BLaER1 treated with 17β-estradiol and CSF1 and Interleukin-3, amounts not matched to agents 10 nM and 100 nM (cell line): ENCODE results near the gene DKK3.

Source experiments
- H3K27ac ChIP-seq, 11 experiments: shearing (Covaris generic); formaldehyde crosslinking; 2 replicates each; pipeline ENCODE4 v1.8.1; 2022
- H3K27me3 ChIP-seq, 11 experiments: shearing (Covaris generic); formaldehyde crosslinking; 2 replicates each; pipeline ENCODE4 v1.8.1; 2022
- H3K36me3 ChIP-seq, 11 experiments: shearing (Covaris generic); formaldehyde crosslinking; 2 replicates each; pipeline ENCODE4 v1.8.1; 2022
- H3K4me1 ChIP-seq, 10 experiments: shearing (Covaris generic); formaldehyde crosslinking; 2 replicates each; pipeline ENCODE4 v1.8.1; 2022
- H3K4me2 ChIP-seq, 11 experiments: shearing (Covaris generic); formaldehyde crosslinking; 2 replicates each; pipeline ENCODE4 v1.8.1; 2022
- H3K4me3 ChIP-seq, 10 experiments: shearing (Covaris generic); formaldehyde crosslinking; 2 replicates each; pipeline ENCODE4 v1.8.1; 2022
- H3K9ac ChIP-seq, 11 experiments: shearing (Covaris generic); formaldehyde crosslinking; 2 replicates each; pipeline ENCODE4 v1.8.1; 2022
- H3K9me3 ChIP-seq, 11 experiments: shearing (Covaris generic); formaldehyde crosslinking; replicated peaks in 1 of 11; 2 replicates each; pipeline ENCODE4 v1.8.1; 2022
- H4K20me1 ChIP-seq, 11 experiments: shearing (Covaris generic); formaldehyde crosslinking; 2 replicates each; pipeline ENCODE4 v1.8.1; 2022
- Cebpa-rat ChIP-seq, 11 experiments: shearing (Covaris generic); IDR thresholded peaks; 2 replicates each; pipeline ENCODE4 v1.8.1; 2022

Gene DKK3

DNA sequence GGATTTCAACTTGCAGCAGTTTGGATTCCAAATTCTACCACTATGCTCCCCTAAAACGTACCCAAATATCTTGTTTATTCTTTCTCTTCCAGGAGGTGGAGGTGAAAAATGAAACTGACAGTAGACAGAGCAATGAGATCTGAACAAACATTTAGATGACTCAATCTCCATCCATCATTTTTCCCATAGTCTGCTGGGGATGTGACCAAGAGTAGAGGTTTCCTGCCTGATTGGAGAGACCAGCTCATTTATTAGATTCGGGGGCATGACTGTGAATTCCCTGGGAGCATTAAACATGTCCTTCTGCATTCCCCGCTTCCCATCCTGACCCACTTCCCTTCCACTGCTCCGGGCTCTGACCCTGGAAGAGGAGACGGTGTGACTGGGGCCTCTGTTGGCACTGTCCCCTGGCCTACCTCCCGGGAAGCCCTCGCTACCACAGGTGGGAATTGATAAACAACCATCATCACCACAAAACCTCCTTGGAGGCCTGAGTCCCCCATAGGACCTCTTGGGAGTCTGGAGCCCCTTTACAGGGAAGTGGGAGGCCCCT lies 20.3 kb downstream of the DKK3 start:
- Histone ChIP-seq H3K36me3 (no peaks in the 10 kb centered on the region), H3K27ac (no peak overlapping the region), H3K27me3 (no peaks in the 10 kb centered on the region), H3K4me1 (peaks cover 12 to 27% (median 22%) of the 10 kb centered on the region in 10 experiments), H3K9ac (no peak overlapping the region), H3K9me3 (peaks cover 0 to 5% (median 0%) of the 10 kb centered on the region in 11 experiments; a peak in 1 of 22 replicates), H4K20me1 (no peaks in the 10 kb centered on the region), H3K4me3 (no peak overlapping the region), H3K4me2 (0 out of 22 replicates have a peak overlapping the region, but pooled peaks of 1 of the 11 experiments have one; percentile 7)
- TF ChIP-seq Cebpa-rat (IDR thresholded peaks at IDR 0.05), result no peak

DNA sequence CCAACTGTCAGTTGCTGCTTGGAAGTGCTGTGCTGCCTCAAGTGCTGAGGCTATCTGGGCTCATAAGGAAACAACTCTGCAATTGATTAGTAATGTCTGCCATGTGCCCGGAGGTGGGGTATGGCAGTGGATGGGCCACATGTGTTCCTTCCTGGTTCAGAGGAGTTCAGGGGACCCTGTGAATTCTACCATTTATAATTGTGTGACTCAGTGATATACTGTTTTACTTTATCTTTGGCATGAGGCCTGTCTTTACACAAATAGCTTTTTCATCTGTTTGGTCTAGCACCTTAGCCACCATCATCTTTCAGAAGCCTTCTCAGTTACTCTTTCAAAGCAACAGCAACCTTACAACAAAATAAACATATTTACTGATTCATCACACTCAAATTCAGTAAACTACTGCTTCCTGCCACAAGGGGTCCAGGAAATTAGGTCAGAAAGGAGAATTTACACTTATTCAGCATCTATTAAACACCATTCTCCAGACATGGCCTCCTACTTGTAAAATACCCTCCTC lies 20.9 kb downstream of the DKK3 start:
- H3K27me3 ChIP-seq, result no peaks in the 10 kb centered on the region
- peaks cover 12 to 27% (median 22%) of the 10 kb centered on the region in 10 experiments for H3K4me1 ChIP-seq
- no peak overlapping the region for H3K4me3 ChIP-seq
- H3K9me3 ChIP-seq, result peaks cover 0 to 5% (median 0%) of the 10 kb centered on the region in 11 experiments; a peak in 1 of 22 replicates
- no peak overlapping the region for H3K9ac ChIP-seq
- H3K27ac ChIP-seq, result no peak overlapping the region
- H3K4me2 ChIP-seq, result no peak overlapping the region
- H4K20me1 ChIP-seq, result no peaks in the 10 kb centered on the region
- TF ChIP-seq Cebpa-rat (IDR thresholded peaks at IDR 0.05), result no peak
- H3K36me3 ChIP-seq, result no peaks in the 10 kb centered on the region

DNA sequence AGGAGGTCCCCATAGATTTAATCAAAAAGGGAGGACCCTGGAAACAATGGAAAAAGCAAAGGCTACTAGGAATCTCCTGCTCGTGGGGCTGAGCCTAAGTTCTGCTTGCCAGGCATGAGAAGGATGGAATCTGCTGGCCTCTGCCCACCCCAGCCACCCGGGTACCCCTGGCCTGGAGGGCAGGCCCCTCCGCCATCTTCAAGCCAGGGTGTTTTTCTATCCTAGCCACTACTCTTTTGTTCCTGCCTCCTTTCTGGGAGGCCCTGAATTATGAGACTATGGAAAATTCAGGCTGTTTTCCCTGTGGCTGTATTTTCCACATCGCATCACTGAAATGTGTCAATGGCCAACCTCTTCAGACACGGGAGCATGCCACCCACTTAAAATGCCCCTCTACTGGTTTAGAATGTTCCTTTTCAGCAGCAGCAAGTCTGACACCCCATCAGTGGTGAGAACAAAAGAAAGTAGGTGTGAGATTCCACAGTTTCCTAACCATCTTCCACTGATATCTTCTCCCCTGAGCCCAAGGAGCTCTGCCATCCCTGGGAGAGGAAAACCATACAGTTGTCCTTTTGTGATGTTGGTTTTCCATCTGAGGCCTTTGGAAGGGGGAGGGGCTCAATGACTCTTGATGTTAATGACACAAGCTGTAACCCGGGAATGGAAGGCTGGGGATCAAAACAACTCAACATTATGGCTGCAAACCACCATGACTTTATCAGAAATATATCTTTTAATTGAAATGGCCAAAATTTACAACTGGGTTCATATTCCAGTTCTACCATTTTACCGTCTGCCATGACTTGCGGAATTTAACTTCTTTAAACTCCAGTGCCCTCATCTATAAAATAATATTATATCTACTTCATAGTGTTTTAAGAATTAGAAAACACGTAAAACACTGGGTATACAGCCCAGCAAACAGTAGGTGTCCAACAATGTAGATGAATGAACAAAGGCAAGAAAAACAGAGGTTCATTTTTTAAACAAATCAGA lies 22.2 kb downstream of the DKK3 start:
- no peak overlapping the region for H3K9ac ChIP-seq
- H3K4me2 ChIP-seq, result no peak overlapping the region

DNA sequence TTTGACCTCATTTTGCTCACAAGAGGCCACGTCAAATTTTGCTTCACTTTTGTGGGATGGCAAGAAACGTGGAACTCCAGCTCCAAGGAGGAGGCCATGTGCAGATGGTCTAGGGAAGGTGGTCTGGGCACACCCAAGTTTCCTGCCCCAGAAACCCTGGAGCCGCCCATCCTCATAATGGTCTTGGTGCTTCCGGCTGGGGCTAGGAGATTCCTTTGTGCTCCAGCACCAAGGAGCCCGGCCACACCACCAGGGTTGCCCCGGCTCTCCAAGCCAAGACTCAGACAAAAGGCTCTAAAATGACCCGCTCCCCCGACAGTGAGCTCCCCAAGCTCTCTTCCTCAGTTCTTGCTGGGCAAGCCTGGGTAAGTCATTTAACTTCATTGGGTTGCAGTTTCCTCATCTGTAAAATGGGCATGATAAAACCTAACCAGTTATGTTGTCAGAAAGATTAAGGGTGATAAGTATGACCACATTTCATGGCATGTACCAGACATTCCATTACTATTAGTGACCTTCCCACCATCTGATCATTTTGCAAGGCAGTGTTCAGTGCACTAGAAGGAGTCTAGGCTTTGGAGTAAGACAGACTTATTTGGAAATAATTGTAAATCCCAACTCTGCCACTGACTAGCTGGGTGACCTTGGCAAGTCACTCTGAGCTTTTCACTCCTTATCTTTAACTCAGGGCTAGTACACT lies 23.3 kb downstream of the DKK3 start:
- 0 out of 22 replicates have a peak overlapping the region, but pooled peaks of 1 of the 11 experiments have one; percentile 4 for H3K27ac ChIP-seq

More for the DNA sequence above, 22.2 kb downstream of the DKK3 start:
- H3K36me3 ChIP-seq, result no peaks in the 10 kb centered on the region
- H3K4me3 ChIP-seq, result no peak overlapping the region
- peaks cover 0 to 5% (median 0%) of the 10 kb centered on the region in 11 experiments; a peak in 1 of 22 replicates for H3K9me3 ChIP-seq
- H3K4me1 ChIP-seq, result peaks cover 12 to 37% (median 27%) of the 10 kb centered on the region in 10 experiments
- H4K20me1 ChIP-seq, result no peaks in the 10 kb centered on the region
- no peaks in the 10 kb centered on the region for H3K27me3 ChIP-seq
- no peak for TF ChIP-seq Cebpa-rat (IDR thresholded peaks at IDR 0.05)
- H3K27ac ChIP-seq, result no peak overlapping the region

DNA sequence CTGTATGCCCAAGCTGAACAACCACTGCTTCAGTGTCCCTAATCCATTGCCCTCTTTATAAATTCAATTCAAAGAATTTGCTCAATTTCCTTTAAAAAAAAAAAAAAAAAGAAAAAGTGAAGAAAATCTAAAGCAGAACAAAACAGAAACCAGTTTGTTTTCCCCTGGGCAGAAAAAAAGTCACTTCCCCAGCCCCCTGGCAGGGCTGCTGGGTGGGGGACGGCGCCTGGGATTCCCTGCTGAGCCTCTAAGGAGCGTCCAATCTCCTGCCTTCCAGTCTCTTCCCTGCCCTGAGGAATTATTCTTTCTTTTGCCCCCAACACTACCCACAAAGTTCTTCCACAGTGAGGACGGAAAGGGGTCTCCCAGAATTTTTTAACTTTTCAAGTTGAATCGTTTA lies 23.9 kb downstream of the DKK3 start:
- Histone ChIP-seq H3K27ac (peak overlapping the region in 3 of 11 experiments; percentile 4 to 22 (median 5); a peak in 1 of 22 replicates), H3K4me1 (peaks cover 12 to 28% (median 19%) of the 10 kb centered on the region in 10 experiments), H3K4me2 (peak overlapping the region; percentile 14 to 68 (median 46); a peak in 19 of 22 replicates), H3K27me3 (no peaks in the 10 kb centered on the region), H4K20me1 (no peaks in the 10 kb centered on the region), H3K9me3 (peaks cover 0 to 5% (median 0%) of the 10 kb centered on the region in 11 experiments; a peak in 1 of 22 replicates), H3K9ac (0 out of 22 replicates have a peak overlapping the region, but pooled peaks of 3 of the 11 experiments have one; percentile 18 to 40 (median 27)), H3K36me3 (no peaks in the 10 kb centered on the region), H3K4me3 (no peak overlapping the region)
- TF ChIP-seq Cebpa-rat (IDR thresholded peaks at IDR 0.05), result no peak

More for the DNA sequence above, 23.3 kb downstream of the DKK3 start:
- Histone ChIP-seq H3K4me1 (peaks cover 12 to 32% (median 23%) of the 10 kb centered on the region in 10 experiments), H3K9me3 (peaks cover 0 to 5% (median 0%) of the 10 kb centered on the region in 11 experiments; a peak in 1 of 22 replicates), H3K9ac (no peak overlapping the region), H3K4me3 (no peak overlapping the region), H3K4me2 (peak overlapping the region in 10 of 11 experiments; percentile 14 to 68 (median 46); a peak in 13 of 22 replicates), H3K36me3 (no peaks in the 10 kb centered on the region), H4K20me1 (no peaks in the 10 kb centered on the region), H3K27me3 (no peaks in the 10 kb centered on the region)
- no peak for TF ChIP-seq Cebpa-rat (IDR thresholded peaks at IDR 0.05)

DNA sequence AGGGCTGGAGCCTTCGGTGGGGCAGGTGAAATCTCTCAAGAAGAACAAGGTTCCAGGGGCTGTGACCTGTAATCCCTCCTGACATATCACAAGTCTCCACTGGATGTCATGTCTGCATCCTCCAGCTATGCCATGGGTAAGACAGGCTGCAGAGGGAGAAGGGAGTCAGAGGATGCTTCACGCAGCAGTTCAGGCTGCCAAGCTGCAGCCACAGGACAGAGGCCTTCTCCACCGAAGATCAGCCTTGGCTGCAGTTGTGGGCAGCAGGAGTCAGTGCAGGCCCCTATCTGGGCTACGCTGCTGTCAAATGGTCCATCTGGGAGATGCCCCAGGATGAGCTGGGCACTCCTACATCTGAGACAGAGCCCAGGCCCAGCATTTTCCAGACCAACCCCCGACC lies 25.0 kb downstream of the DKK3 start:
- no peak overlapping the region for H3K27ac ChIP-seq
- peaks cover 12 to 27% (median 19%) of the 10 kb centered on the region in 10 experiments for H3K4me1 ChIP-seq

DNA sequence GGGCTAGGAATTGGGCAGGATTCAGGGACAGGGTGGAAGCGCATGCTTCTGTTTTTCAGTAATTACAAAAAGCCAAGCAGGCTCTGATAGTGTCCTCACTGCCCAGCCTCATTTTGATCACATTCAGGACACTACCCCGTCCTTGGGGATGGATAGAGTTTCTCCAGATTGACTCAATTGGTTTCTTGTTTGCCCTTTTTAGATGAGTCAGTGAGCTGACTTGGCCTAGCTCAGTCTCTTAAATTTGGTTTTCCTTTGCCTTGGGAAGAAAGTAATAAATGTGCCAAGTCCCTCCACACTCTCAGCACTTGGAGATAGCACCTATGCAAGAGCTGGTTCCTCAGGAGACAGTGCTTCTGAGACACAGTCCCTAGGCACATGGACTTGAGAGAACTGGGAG lies 25.5 kb downstream of the DKK3 start:
- Histone ChIP-seq H3K9ac (no peak overlapping the region), H3K4me2 (no peak overlapping the region), H3K27ac (no peak overlapping the region), H4K20me1 (no peaks in the 10 kb centered on the region), H3K4me1 (peaks cover 12 to 25% (median 19%) of the 10 kb centered on the region in 10 experiments), H3K4me3 (no peak overlapping the region), H3K36me3 (no peaks in the 10 kb centered on the region), H3K9me3 (peaks cover 0 to 5% (median 0%) of the 10 kb centered on the region in 11 experiments; a peak in 1 of 22 replicates), H3K27me3 (no peaks in the 10 kb centered on the region)
- no peak for TF ChIP-seq Cebpa-rat (IDR thresholded peaks at IDR 0.05)

More for the DNA sequence above, 25.0 kb downstream of the DKK3 start:
- H3K9me3 ChIP-seq, result peaks cover 0 to 5% (median 0%) of the 10 kb centered on the region in 11 experiments; a peak in 1 of 22 replicates
- H4K20me1 ChIP-seq, result no peaks in the 10 kb centered on the region
- H3K4me2 ChIP-seq, result no peak overlapping the region; a peak in 1 of 22 replicates
- TF ChIP-seq Cebpa-rat (IDR thresholded peaks at IDR 0.05), result no peak
- no peaks in the 10 kb centered on the region for H3K27me3 ChIP-seq
- no peaks in the 10 kb centered on the region for H3K36me3 ChIP-seq
- H3K9ac ChIP-seq, result no peak overlapping the region
- no peak overlapping the region for H3K4me3 ChIP-seq

DNA sequence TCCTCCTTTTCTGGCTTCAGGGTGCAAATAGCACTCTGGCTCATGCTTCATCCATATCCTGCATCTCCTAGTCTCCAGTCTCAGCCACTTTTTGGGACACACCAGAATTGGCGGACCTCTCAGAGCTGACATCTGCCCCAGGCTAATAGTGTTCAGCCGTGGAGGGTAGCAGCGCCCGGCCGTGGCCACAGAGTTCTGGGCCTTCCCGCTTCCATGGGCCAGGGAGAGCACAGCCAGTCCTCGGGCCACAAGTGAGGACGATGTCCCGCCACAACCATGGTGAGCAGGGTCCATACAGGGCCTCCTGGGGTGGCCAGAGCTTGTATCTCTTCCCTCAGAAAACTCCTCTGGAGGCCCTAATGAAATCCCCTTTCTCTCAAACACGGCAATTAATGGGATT lies 26.0 kb downstream of the DKK3 start:
- H3K27me3 ChIP-seq, result no peaks in the 10 kb centered on the region
- no peaks in the 10 kb centered on the region for H3K36me3 ChIP-seq
- peak overlapping the region in 2 of 11 experiments; percentile 13 to 52; a peak in 1 of 22 replicates for H3K4me2 ChIP-seq
- peaks cover 12 to 25% (median 19%) of the 10 kb centered on the region in 10 experiments for H3K4me1 ChIP-seq
- no peak overlapping the region for H3K9ac ChIP-seq
- peaks cover 0 to 4% (median 0%) of the 10 kb centered on the region in 11 experiments; a peak in 1 of 22 replicates for H3K9me3 ChIP-seq
- no peaks in the 10 kb centered on the region for H4K20me1 ChIP-seq
- H3K27ac ChIP-seq, result no peak overlapping the region
- no peak overlapping the region for H3K4me3 ChIP-seq
- TF ChIP-seq Cebpa-rat (IDR thresholded peaks at IDR 0.05), result no peak
